ENCODE measurements around the gene OTUD3. TPM values are rescaled to one million over a fixed set of nuclear protein-coding genes. Genes with fewer than 3 reads are reported as not detected.

Gene OTUD3
- total and polyA plus RNA-seq, 2 experiments from 2014 or later, result 1.3 to 5.6 TPM

DNA sequence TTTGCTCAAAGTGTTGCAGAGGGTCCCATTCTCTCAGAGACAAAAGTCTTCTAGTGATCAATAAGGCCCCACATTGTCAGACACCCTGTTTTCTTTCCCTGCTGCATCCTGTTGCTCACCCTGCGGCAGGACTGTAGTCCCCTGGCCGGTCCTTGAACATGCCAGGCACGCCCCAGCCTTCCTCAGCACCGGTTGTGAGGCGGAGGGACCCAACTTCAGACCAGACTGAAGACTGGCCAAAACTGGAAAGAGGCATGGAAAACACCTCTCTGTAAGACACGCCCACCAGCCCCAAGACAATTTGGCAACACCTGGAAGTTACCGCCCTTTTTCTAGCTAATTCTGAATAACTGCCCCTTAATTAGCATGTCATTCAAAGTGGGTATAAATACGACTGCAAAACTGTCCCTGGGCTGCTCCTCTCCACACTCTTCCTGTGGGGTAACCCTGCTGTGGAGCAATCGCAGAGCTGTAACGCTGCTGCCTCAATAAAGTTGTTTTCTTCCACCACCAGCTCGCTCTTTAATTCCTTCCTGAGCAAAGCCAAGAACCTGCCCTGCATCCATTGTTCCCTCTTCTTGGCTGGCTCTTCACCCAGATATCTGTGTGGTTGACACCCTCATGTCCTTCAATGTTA lies 73.5 kb downstream of the OTUD3 start:
- H3K4me1 ChIP-seq (ENCODE audit: low read depth), result no peaks in the 10 kb centered on the region
- H3K4me3 ChIP-seq, result no peak overlapping the region
- H3K36me3 ChIP-seq, result no peaks in the 10 kb centered on the region
- TF ChIP-seq, protein P1, sequence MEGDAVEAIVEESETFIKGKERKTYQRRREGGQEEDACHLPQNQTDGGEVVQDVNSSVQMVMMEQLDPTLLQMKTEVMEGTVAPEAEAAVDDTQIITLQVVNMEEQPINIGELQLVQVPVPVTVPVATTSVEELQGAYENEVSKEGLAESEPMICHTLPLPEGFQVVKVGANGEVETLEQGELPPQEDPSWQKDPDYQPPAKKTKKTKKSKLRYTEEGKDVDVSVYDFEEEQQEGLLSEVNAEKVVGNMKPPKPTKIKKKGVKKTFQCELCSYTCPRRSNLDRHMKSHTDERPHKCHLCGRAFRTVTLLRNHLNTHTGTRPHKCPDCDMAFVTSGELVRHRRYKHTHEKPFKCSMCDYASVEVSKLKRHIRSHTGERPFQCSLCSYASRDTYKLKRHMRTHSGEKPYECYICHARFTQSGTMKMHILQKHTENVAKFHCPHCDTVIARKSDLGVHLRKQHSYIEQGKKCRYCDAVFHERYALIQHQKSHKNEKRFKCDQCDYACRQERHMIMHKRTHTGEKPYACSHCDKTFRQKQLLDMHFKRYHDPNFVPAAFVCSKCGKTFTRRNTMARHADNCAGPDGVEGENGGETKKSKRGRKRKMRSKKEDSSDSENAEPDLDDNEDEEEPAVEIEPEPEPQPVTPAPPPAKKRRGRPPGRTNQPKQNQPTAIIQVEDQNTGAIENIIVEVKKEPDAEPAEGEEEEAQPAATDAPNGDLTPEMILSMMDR (IDR thresholded peaks at IDR 0.05; ENCODE audit: low read depth, low read length), result no peak
- H3K27ac ChIP-seq, result no peak overlapping the region
- H3K9me3 ChIP-seq (ENCODE audit: low read depth), result no peaks in the 10 kb centered on the region
- H3K27me3 ChIP-seq, result no peaks in the 10 kb centered on the region
- no peak for DNase-seq (ENCODE audit: low read depth in 1 of 2, low spot score in 1 of 2)

DNA sequence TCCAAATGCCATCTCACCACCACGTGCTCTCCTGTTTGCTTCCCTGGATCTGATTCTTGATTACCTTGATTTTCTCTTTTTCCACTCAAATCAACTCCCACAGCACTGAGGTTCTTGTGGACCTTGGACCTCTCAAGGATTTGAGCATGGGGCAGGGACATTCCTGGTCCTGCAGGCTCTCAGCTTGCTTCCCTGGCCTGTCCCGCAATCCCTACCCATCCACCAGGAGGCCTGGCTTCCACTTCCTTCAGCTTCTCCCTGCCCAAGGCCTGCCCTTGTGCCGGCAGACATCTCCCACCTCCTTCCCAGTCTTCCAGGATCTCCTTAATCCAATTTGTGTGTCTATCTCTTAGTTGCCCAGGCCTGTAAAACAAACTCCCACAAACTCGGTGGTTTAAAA lies 75.6 kb downstream of the OTUD3 start:
- Histone ChIP-seq H3K27me3 (no peaks in the 10 kb centered on the region), H3K9me3 (ENCODE audit: low read depth) (no peaks in the 10 kb centered on the region), H3K4me1 (ENCODE audit: low read depth) (no peaks in the 10 kb centered on the region), H3K4me3 (no peak overlapping the region), H3K27ac (no peak overlapping the region), H3K36me3 (no peaks in the 10 kb centered on the region)
- TF ChIP-seq, protein P1 (IDR thresholded peaks at IDR 0.05; ENCODE audit: low read depth, low read length), result peak; percentile 22
- no peak for DNase-seq (ENCODE audit: low read depth in 1 of 2, low spot score in 1 of 2)

DNA sequence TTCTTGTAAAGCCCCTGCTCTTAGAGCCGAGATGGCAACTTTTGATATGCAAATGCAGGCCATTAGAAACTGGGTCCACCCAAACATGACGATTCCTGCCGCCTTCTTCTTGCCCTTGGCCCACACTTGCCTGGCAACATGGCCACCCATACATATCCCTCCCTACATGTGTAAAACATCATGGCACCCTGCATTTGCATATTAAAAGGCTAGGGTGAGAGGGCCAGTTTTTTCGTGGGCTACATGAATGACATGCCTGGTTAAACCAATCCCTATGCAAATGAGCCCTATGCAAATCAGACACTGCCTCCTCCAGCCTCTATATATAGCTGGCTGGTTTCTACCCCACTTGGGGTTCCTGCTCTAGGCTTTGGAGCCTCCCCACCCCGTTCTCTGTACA lies 78.4 kb downstream of the OTUD3 start:
- TF ChIP-seq, protein P1 (IDR thresholded peaks at IDR 0.05; ENCODE audit: low read depth, low read length), result no peak
- Histone ChIP-seq H3K9me3 (ENCODE audit: low read depth) (no peaks in the 10 kb centered on the region), H3K27me3 (no peaks in the 10 kb centered on the region), H3K36me3 (no peaks in the 10 kb centered on the region), H3K4me1 (ENCODE audit: low read depth) (no peaks in the 10 kb centered on the region), H3K4me3 (no peak overlapping the region), H3K27ac (no peak overlapping the region)
- no peak for DNase-seq (ENCODE audit: low read depth in 1 of 2, low spot score in 1 of 2)

Other genes starting within 250 kb of the OTUD3 start
- gene NBL1, start 238.1 kb upstream of the OTUD3 start, total RNA-seq, result 1.4 and 3.3 TPM in 2 replicates
- gene NBL1, start 238.1 kb upstream of the OTUD3 start, polyA plus RNA-seq, result 1.9 and 3.3 TPM in 2 replicates
- not detected in 2 replicates for gene HTR6, start 217.5 kb upstream of the OTUD3 start, total RNA-seq
- gene HTR6, start 217.5 kb upstream of the OTUD3 start, polyA plus RNA-seq, result not detected in 2 replicates
- gene TMCO4, start 82.5 kb upstream of the OTUD3 start, total RNA-seq, result 2.2 and 2.6 TPM in 2 replicates
- gene TMCO4, start 82.5 kb upstream of the OTUD3 start, polyA plus RNA-seq, result 1.3 and 2.5 TPM in 2 replicates
- not detected in 2 replicates for gene RNF186, start 67.1 kb upstream of the OTUD3 start, total RNA-seq
- not detected in 2 replicates for gene RNF186, start 67.1 kb upstream of the OTUD3 start, polyA plus RNA-seq
- gene PLA2G2E, start 41.2 kb downstream of the OTUD3 start, total RNA-seq, result not detected in 2 replicates
- not detected in 2 replicates for gene PLA2G2E, start 41.2 kb downstream of the OTUD3 start, polyA plus RNA-seq
- not detected in 2 replicates for gene PLA2G2A, start 97.2 kb downstream of the OTUD3 start, total RNA-seq
- 1.5 TPM in 1 of 2 replicates, not detected in the other for gene PLA2G2A, start 97.2 kb downstream of the OTUD3 start, polyA plus RNA-seq
- not detected in 2 replicates for gene PLA2G5, start 187.8 kb downstream of the OTUD3 start, total RNA-seq
- 0.44 TPM in 1 of 2 replicates, not detected in the other for gene PLA2G5, start 187.8 kb downstream of the OTUD3 start, polyA plus RNA-seq
- not detected in 2 replicates for gene PLA2G2D, start 237.1 kb downstream of the OTUD3 start, total RNA-seq
- not detected in 2 replicates for gene PLA2G2D, start 237.1 kb downstream of the OTUD3 start, polyA plus RNA-seq

All from cardiac muscle cell (in vitro differentiated cells and primary cell).